OCI-LY7 (cell line): ENCODE data around the gene ABCD1. TPM values are rescaled to one million over a fixed set of nuclear protein-coding genes. Genes with fewer than 3 reads are reported as not detected.

ENCODE experiments used
- BruUV-seq: library from RNA; stranded (reverse); fragments of 400-500 nt; replicated peaks from 2 replicates; lab custom pipeline; 2021; lab: Mats Ljungman, UMichigan
- CTCF ChIA-PET: fragments of 300-600 bp; sonication (Branson Sonifier 250); formaldehyde crosslinking; loops from one replicate; lab custom pipeline; 2022; ENCODE audit warnings: antibody characterized with exemption; ENCODE audit not compliant: unreplicated experiment; lab: Charles Lee
- POLR2A ChIA-PET: fragments of 300-600 bp; sonication (Branson Sonifier 250); formaldehyde crosslinking; loops from one replicate; lab custom pipeline; 2022; ENCODE audit warnings: antibody characterized with exemption; lab: Charles Lee
- DNase-seq: peaks from one replicate; pipeline ENCODE4 v3.0.0-alpha.2; 2015; ENCODE audit warnings: low spot score
- H2AFZ ChIP-seq: fragments of 200-600 bp; sonication (generic), shearing (Covaris generic); 2 replicates; pipeline ENCODE4 v1.6.1; 2014; ENCODE audit warnings: mild to moderate bottlenecking, antibody characterized with exemption, low read length, moderate library complexity
- H3K27ac ChIP-seq: fragments of 200-600 bp; sonication (generic); 2 replicates; pipeline ENCODE4 v1.5.1; 2014; ENCODE audit warnings: mixed run types, low read depth, mild to moderate bottlenecking, moderate library complexity, low read length, inconsistent platforms; ENCODE audit not compliant: poor library complexity, severe bottlenecking
- H3K36me3 ChIP-seq: fragments of 200-600 bp; sonication (generic); 2 replicates; pipeline ENCODE4 v1.6.1; 2014; ENCODE audit warnings: mild to moderate bottlenecking, antibody characterized with exemption, low read length, moderate library complexity, mixed read lengths; ENCODE audit not compliant: insufficient read depth
- H3K4me1 ChIP-seq: fragments of 200-600 bp; sonication (generic); 2 replicates; pipeline ENCODE4 v1.5.1; 2014; ENCODE audit warnings: mild to moderate bottlenecking, low read length; ENCODE audit not compliant: insufficient read depth, poor library complexity, severe bottlenecking
- H3K4me2 ChIP-seq: fragments of 200-600 bp; sonication (generic); 2 replicates; pipeline ENCODE4 v1.6.1; 2014; ENCODE audit warnings: mild to moderate bottlenecking, low read length
- H3K4me3 ChIP-seq: fragments of 200-600 bp; sonication (generic); 2 replicates; pipeline ENCODE4 v1.5.1; 2014; ENCODE audit warnings: mild to moderate bottlenecking, low read depth, low read length; ENCODE audit not compliant: poor library complexity, severe bottlenecking
- H3K79me2 ChIP-seq: fragments of 200-600 bp; sonication (generic); 2 replicates; pipeline ENCODE4 v1.6.1; 2016; ENCODE audit warnings: low read depth, mild to moderate bottlenecking, low read length, moderate library complexity, mixed read lengths; ENCODE audit not compliant: insufficient read depth
- H3K9me2 ChIP-seq: fragments of 200-600 bp; sonication (generic); 2 replicates; pipeline ENCODE4 v1.6.1; 2016; ENCODE audit warnings: mild to moderate bottlenecking, low read length, mixed read lengths; ENCODE audit not compliant: insufficient read depth
- H3K9me3 ChIP-seq: fragments of 200-600 bp; sonication (generic); 2 replicates; pipeline ENCODE4 v1.6.1; 2014; ENCODE audit warnings: mild to moderate bottlenecking, mixed run types, low read length, mixed read lengths
- H4K20me1 ChIP-seq: fragments of 200-600 bp; sonication (generic); 2 replicates; pipeline ENCODE4 v1.6.1; 2014; ENCODE audit warnings: mild to moderate bottlenecking, antibody characterized with exemption, low read length, moderate library complexity, mixed read lengths; ENCODE audit not compliant: insufficient read depth
- CTCF ChIP-seq: fragments of 200-600 bp; sonication (generic); conservative IDR thresholded peaks from 2 replicates; pipeline ENCODE4 v1.5.1; 2014; ENCODE audit warnings: mild to moderate bottlenecking, antibody characterized with exemption, low read length, moderate library complexity, mixed read lengths
- EZH2phosphoT487 ChIP-seq: fragments of 200-600 bp; sonication (generic); IDR thresholded peaks from 2 replicates; pipeline ENCODE4 v1.6.1; 2018; ENCODE audit warnings: low read depth, borderline replicate concordance, mild to moderate bottlenecking, mixed run types, antibody characterized with exemption, low read length, moderate library complexity, mixed read lengths
- intact Hi-C: fragments of 100-400 bp; cut with micrococcal nuclease; formaldehyde crosslinking; loops from one replicate; pipeline ENCODE4 v1.10.0; 2022; ENCODE audit not compliant: unreplicated experiment
- total RNA-seq, 2 experiments: library from RNA; depleted of rRNA in 1 of 2; stranded (reverse); fragments of >200 nt in 1 of 2; shearing (Covaris generic) in 1 of 2; gene quantifications; 2 replicates each; pipeline ENCODE4 v1.2.3, GENCODE V29; 2014 to 2022

ABCD1 gene
- total RNA-seq, 2 experiments from 2014 or later, result 6.9 to 8.8 TPM

- POLR2A ChIA-PET, result no interaction called here
- DNase-seq, result peak; percentile 31
- no TSS peak for BruUV-seq
These were observed 16.2 kb upstream of the ABCD1 start for GRCh38 chrX:153708415-153708814.

GRCh38 chrX:153709726-153710674 lies 14.7 kb upstream of the ABCD1 start:
- TF ChIP-seq CTCF (no peak), EZH2phosphoT487 (no peak)
- H3K9me2 ChIP-seq, result no peaks in the 10 kb centered on the region
- H3K4me1 ChIP-seq, result no peaks in the 10 kb centered on the region
- CTCF ChIA-PET, result no interaction called here
- POLR2A ChIA-PET, result no interaction called here
- intact Hi-C loops, result no loop called here
- no peak overlapping the region for H3K4me3 ChIP-seq
- H3K79me2 ChIP-seq, result no peaks in the 10 kb centered on the region
- H3K27ac ChIP-seq, result no peak overlapping the region
- no peak for DNase-seq
- no peaks in the 10 kb centered on the region for H4K20me1 ChIP-seq
- H3K4me2 ChIP-seq, result no peak overlapping the region
- no TSS peak for BruUV-seq
- H3K36me3 ChIP-seq, result peaks cover 13% of the 10 kb centered on the region
- no peaks in the 10 kb centered on the region for H3K9me3 ChIP-seq
- H2AFZ ChIP-seq, result no peak overlapping the region

More at GRCh38 chrX:153708415-153708814, 16.2 kb upstream of the ABCD1 start:
- CTCF ChIA-PET, result no interaction called here
- H4K20me1 ChIP-seq, result no peaks in the 10 kb centered on the region
- H3K4me1 ChIP-seq, result no peaks in the 10 kb centered on the region
- H3K79me2 ChIP-seq, result no peaks in the 10 kb centered on the region
- no peak overlapping the region for H3K4me2 ChIP-seq
- peak; percentile 63 for TF ChIP-seq CTCF
- no peak for TF ChIP-seq EZH2phosphoT487
- H3K27ac ChIP-seq, result no peak overlapping the region
- intact Hi-C loops, result no loop called here
- peaks cover 7% of the 10 kb centered on the region; the same call in 1 of the 2 replicates for H3K36me3 ChIP-seq
- H3K4me3 ChIP-seq, result no peak overlapping the region
- no peaks in the 10 kb centered on the region for H3K9me2 ChIP-seq
- no peaks in the 10 kb centered on the region for H3K9me3 ChIP-seq
- H2AFZ ChIP-seq, result no peak overlapping the region

GRCh38 chrX:153714256-153714655 lies 10.4 kb upstream of the ABCD1 start:
- no peaks in the 10 kb centered on the region for H3K4me1 ChIP-seq
- DNase-seq, result no peak
- no peaks in the 10 kb centered on the region for H3K9me3 ChIP-seq
- TF ChIP-seq CTCF, result no peak
- no peak for TF ChIP-seq EZH2phosphoT487
- H3K4me2 ChIP-seq, result no peak overlapping the region
- no peaks in the 10 kb centered on the region for H3K79me2 ChIP-seq
- ChIA-PET CTCF (no interaction called here), POLR2A (interaction anchor here (1.0 kb wide), 1 partner anchor 8 kb away, joined by 4 read pairs; no protein-coding TSS in a partner anchor)
- peaks cover 44% of the 10 kb centered on the region for H3K36me3 ChIP-seq
- H4K20me1 ChIP-seq, result no peaks in the 10 kb centered on the region
- no peaks in the 10 kb centered on the region for H3K9me2 ChIP-seq
- BruUV-seq, result no TSS peak
- H2AFZ ChIP-seq, result no peak overlapping the region
- intact Hi-C loops, result no loop called here
- no peak overlapping the region for H3K27ac ChIP-seq
- no peak overlapping the region for H3K4me3 ChIP-seq
